Measurements from ENCODE around the gene CLCN3. TPM values are rescaled to one million over a fixed set of nuclear protein-coding genes. Genes with fewer than 3 reads are reported as not detected.
"Not testable (repeated sequence)": the region's sequence is repeated elsewhere in the genome, so short reads cannot be mapped to it uniquely, and the experiment has no call there.

The CLCN3 gene
- total RNA-seq, 2 experiments from 2014 or later: 23.4 to 25.2 TPM

GRCh38 chr4:169678486-169678885, 58.1 kb downstream of the CLCN3 start:
- H3K9me3 Mint-ChIP-seq (ENCODE audit: insufficient read depth); H3K27ac Mint-ChIP-seq; ATAC-seq; POLR2A ChIA-PET; H3K4me3 Mint-ChIP-seq; CTCF ChIA-PET; H3K27me3 Mint-ChIP-seq (ENCODE audit: low read depth); DNase-seq; H3K4me1 Mint-ChIP-seq (ENCODE audit: low read depth): not testable (repeated sequence)
- H3K36me3 Mint-ChIP-seq (ENCODE audit: low read depth): peaks cover 18% of the 10 kb centered on the region

DNA sequence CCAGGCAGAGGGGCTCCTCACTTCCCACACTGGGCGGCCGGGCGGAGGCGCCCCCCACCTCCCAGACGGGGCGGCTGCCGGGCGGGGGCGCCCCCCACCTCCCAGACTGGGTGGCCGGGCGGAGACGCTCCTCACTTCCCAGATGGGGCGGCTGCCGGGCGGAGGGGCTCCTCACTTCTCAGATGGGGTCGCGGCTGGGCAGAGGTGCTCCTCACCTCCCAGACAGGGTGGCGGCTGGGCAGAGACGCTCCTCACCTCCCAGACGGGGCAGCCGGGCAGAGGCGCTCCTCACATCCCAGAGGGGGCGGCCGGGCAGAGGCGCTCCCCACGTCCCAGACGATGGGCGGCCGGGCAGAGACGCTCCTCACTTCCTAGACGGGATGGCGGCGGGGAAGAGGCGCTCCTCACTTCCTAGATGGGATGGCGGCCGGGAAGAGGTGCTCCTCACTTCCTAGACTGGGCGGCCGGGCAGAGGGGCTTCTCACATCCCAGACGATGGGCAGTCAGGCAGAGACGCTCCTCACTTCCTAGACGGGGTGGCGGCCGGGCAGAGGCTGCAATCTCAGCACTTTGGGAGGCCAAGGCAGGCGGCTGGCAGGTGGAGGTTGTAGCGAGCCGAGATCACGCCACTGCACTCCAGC, 58.7 kb downstream of the CLCN3 start:
- CTCF ChIA-PET; H3K4me3 Mint-ChIP-seq; H3K9me3 Mint-ChIP-seq (ENCODE audit: insufficient read depth); DNase-seq; H3K27me3 Mint-ChIP-seq (ENCODE audit: low read depth); H3K27ac Mint-ChIP-seq; H3K4me1 Mint-ChIP-seq (ENCODE audit: low read depth); POLR2A ChIA-PET; ATAC-seq: not testable (repeated sequence)
- peaks cover 20% of the 10 kb centered on the region for H3K36me3 Mint-ChIP-seq (ENCODE audit: low read depth)

GRCh38 chr4:169682372-169683047, 62.1 kb downstream of the CLCN3 start:
- no peak overlapping the region for H3K4me3 Mint-ChIP-seq
- ChIA-PET CTCF (no interaction called here), POLR2A (no interaction called here)
- H3K27me3 Mint-ChIP-seq (ENCODE audit: low read depth): no peaks in the 10 kb centered on the region
- peaks cover 28% of the 10 kb centered on the region for H3K36me3 Mint-ChIP-seq (ENCODE audit: low read depth)
- ATAC-seq (no peak), DNase-seq (no peak)
- no peaks in the 10 kb centered on the region for H3K9me3 Mint-ChIP-seq (ENCODE audit: insufficient read depth)
- H3K27ac Mint-ChIP-seq: no peak overlapping the region
- no peaks in the 10 kb centered on the region for H3K4me1 Mint-ChIP-seq (ENCODE audit: low read depth)

DNA sequence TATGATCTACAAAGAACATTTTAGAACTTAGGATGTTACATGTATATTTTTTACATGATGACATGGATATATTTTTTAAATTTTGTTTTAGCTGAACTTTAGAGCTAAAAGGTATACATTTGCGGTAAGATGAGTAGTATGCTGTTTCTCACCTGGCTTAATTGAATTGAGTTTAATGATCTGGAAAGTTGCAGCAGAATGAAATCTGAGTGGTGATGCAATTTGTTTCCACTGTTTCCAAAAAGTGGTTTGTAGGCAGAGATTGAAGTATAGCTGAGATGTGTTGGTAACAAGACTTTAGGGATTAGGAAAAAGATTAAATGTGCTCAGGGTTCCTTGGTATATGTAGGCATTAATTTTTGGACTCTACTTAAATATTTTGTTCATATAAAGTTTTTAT, 69.3 kb downstream of the CLCN3 start:
- no peak overlapping the region for H3K4me3 Mint-ChIP-seq

DNA sequence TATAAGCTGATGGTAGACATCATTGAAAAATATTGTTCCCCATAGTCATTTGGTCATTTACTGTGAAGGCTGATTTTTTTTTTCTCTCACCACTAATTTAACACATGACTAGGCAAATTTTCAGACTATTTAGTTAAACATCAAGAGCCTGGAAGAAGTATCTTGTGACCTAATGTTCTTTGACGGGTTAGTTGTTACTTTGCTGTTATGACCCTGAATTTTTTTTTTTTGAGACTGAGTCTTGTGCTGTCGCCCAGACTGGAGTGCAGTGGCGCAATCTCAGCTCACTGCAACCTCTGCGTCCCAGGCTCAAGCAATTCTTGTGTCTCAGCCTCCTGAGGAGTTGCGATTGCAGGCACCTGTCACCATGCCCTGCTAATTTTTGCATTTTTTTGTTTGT, 70.4 kb downstream of the CLCN3 start:
- Mint-ChIP-seq H3K9me3 (ENCODE audit: insufficient read depth) (no peaks in the 10 kb centered on the region), H3K27ac (no peak overlapping the region), H3K4me1 (ENCODE audit: low read depth) (peaks cover 6% of the 10 kb centered on the region), H3K27me3 (ENCODE audit: low read depth) (no peaks in the 10 kb centered on the region), H3K36me3 (ENCODE audit: low read depth) (peaks cover 18% of the 10 kb centered on the region), H3K4me3 (no peak overlapping the region)
- ATAC-seq: no peak
- ChIA-PET POLR2A (no interaction called here), CTCF (no interaction called here)
- DNase-seq: no peak

More for the DNA sequence above, 69.3 kb downstream of the CLCN3 start:
- Mint-ChIP-seq H3K9me3 (ENCODE audit: insufficient read depth) (no peaks in the 10 kb centered on the region), H3K36me3 (ENCODE audit: low read depth) (peaks cover 18% of the 10 kb centered on the region), H3K27me3 (ENCODE audit: low read depth) (no peaks in the 10 kb centered on the region), H3K4me1 (ENCODE audit: low read depth) (peaks cover 6% of the 10 kb centered on the region), H3K27ac (no peak overlapping the region)
- DNase-seq: no peak
- CTCF ChIA-PET: interaction anchor here (0.8 kb wide), 1 partner anchor 77 kb away, joined by 3 read pairs; no protein-coding TSS in a partner anchor
- POLR2A ChIA-PET: no interaction called here
- ATAC-seq: no peak

DNA sequence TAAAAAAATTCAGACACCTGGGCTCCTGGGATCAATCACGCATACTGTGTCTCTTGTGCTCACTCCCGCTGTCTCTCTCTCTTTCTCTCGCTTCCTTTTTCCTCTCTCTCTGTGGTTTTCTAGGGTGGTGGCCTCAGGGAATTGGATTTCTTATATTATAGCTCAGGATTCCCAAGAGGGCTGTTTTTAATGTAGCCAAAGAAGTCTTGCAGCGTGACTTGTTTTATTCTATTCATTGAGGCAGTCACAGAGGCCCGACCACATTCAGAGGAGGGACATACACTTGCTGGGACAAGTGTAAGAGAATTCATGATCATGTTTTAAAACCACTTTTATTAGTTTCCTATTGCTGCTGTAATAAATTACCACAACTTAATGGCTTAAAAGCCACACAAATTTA, 78.0 kb downstream of the CLCN3 start:
- Mint-ChIP-seq H3K36me3 (ENCODE audit: low read depth) (peaks cover 24% of the 10 kb centered on the region), H3K27me3 (ENCODE audit: low read depth) (no peaks in the 10 kb centered on the region), H3K4me1 (ENCODE audit: low read depth) (no peaks in the 10 kb centered on the region), H3K9me3 (ENCODE audit: insufficient read depth) (no peaks in the 10 kb centered on the region), H3K27ac (no peak overlapping the region), H3K4me3 (no peak overlapping the region)
- ChIA-PET CTCF (no interaction called here), POLR2A (no interaction called here)
- no peak for DNase-seq
- no peak for ATAC-seq

GRCh38 chr4:169707958-169708643, 87.7 kb downstream of the CLCN3 start:
- ATAC-seq: no peak

GRCh38 chr4:169715826-169716225, 95.4 kb downstream of the CLCN3 start:
- Mint-ChIP-seq H3K4me1 (ENCODE audit: low read depth) (no peaks in the 10 kb centered on the region), H3K27me3 (ENCODE audit: low read depth) (no peaks in the 10 kb centered on the region), H3K36me3 (ENCODE audit: low read depth) (peaks cover 27% of the 10 kb centered on the region), H3K27ac (no peak overlapping the region), H3K4me3 (no peak overlapping the region), H3K9me3 (ENCODE audit: insufficient read depth) (no peaks in the 10 kb centered on the region)
- DNase-seq (no peak), ATAC-seq (no peak)
- POLR2A ChIA-PET: no interaction called here
- CTCF ChIA-PET: no interaction called here

More at GRCh38 chr4:169707958-169708643, 87.7 kb downstream of the CLCN3 start:
- Mint-ChIP-seq H3K36me3 (ENCODE audit: low read depth) (peaks cover 11% of the 10 kb centered on the region), H3K4me3 (no peak overlapping the region), H3K4me1 (ENCODE audit: low read depth) (no peaks in the 10 kb centered on the region), H3K9me3 (ENCODE audit: insufficient read depth) (no peaks in the 10 kb centered on the region), H3K27me3 (ENCODE audit: low read depth) (no peaks in the 10 kb centered on the region), H3K27ac (no peak overlapping the region)
- ChIA-PET CTCF (no interaction called here), POLR2A (no interaction called here)
- DNase-seq: no peak

DNA sequence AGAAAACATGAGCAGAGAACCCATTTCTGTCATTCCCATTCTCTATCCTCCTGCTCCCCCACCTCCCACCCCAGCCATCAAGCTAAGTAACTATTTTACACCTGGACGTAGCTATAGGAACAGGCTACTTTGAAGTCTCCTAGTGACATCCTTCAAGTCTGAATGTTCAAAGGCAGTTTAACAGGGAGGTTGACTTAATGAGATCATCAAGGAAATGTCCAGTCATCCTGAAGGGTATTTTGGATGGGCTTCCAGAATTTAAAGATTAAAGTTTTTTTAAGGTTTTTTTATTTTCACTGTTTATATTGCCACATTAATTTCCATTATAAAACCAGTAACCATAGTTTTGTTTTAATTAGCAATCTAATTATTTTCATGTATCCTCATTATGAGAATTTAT, 96.3 kb downstream of the CLCN3 start:
- no peak for ATAC-seq
- ChIA-PET POLR2A (no interaction called here), CTCF (interaction anchor here (2.1 kb wide), 1 partner anchor 104 kb away, joined by 8 read pairs; the partner anchor contains the start of gene NEK1)
- H3K27ac Mint-ChIP-seq: no peak overlapping the region
- H3K36me3 Mint-ChIP-seq (ENCODE audit: low read depth): peaks cover 31% of the 10 kb centered on the region
- no peaks in the 10 kb centered on the region for H3K27me3 Mint-ChIP-seq (ENCODE audit: low read depth)
- no peak for DNase-seq
- no peaks in the 10 kb centered on the region for H3K4me1 Mint-ChIP-seq (ENCODE audit: low read depth)
- H3K4me3 Mint-ChIP-seq: no peak overlapping the region
- H3K9me3 Mint-ChIP-seq (ENCODE audit: insufficient read depth): no peaks in the 10 kb centered on the region

GRCh38 chr4:169720529-169720928, 100.2 kb downstream of the CLCN3 start:
- Mint-ChIP-seq H3K27me3 (ENCODE audit: low read depth) (no peaks in the 10 kb centered on the region), H3K36me3 (ENCODE audit: low read depth) (peaks cover 28% of the 10 kb centered on the region), H3K4me3 (no peak overlapping the region), H3K9me3 (ENCODE audit: insufficient read depth) (no peaks in the 10 kb centered on the region), H3K27ac (peak overlapping the region; percentile 10), H3K4me1 (ENCODE audit: low read depth) (no peaks in the 10 kb centered on the region)
- ChIA-PET CTCF (interaction anchor here (1.0 kb wide), 1 partner anchor 107 kb away, joined by 4 read pairs; no protein-coding TSS in a partner anchor), POLR2A (no interaction called here)
- DNase-seq (no peak), ATAC-seq (no peak)

DNA sequence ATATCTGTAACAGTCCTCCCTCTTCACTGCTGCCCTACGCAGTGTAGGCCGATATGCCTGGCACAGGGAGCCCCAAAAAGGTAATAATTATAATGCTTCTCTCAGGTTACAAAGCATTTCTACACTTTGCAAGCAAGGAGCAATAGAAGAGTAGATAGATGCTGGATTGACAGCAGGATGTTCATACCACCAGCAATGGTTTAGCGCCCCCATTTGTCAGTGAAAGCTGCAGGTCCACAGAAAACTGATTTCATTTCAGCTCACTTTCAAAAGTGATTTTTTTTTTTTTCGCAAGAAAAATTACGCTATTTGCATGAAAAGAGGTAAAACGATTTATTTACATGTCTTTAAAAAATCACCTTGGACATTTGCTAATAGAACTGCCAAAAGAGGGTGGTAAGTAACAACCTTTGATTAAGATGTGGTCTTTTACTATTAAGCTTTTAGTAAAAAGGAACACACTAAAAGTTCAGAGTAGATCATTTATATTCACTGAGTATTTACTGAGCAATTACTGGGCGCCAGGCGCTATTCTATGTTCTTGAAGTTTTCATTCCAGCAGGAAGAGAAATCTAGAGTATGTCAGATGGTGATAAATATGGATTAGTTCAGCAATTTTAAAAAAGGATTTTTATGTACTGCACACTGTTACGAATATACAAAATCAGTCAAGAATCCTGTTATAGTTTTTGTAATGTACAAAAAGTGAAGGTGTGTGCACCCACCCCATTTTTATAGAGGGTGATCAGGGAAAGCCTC, 103.0 kb downstream of the CLCN3 start:
- DNase-seq (no peak), ATAC-seq (no peak)
- ChIA-PET POLR2A (no interaction called here), CTCF (interaction anchor here (0.9 to 1.2 kb wide), 2 partner anchors 102 to 110 kb away, joined by 4 to 8 read pairs; partner anchors contain the start of gene NEK1)
- Mint-ChIP-seq H3K4me3 (no peak overlapping the region), H3K36me3 (ENCODE audit: low read depth) (peaks cover 17% of the 10 kb centered on the region), H3K4me1 (ENCODE audit: low read depth) (no peaks in the 10 kb centered on the region), H3K27me3 (ENCODE audit: low read depth) (no peaks in the 10 kb centered on the region), H3K9me3 (ENCODE audit: insufficient read depth) (no peaks in the 10 kb centered on the region), H3K27ac (no peak overlapping the region)

- ChIA-PET POLR2A (no interaction called here), CTCF (no interaction called here)
- no peaks in the 10 kb centered on the region for H3K4me1 Mint-ChIP-seq (ENCODE audit: low read depth)
- H3K27me3 Mint-ChIP-seq (ENCODE audit: low read depth): no peaks in the 10 kb centered on the region
- no peak overlapping the region for H3K4me3 Mint-ChIP-seq
- ATAC-seq (no peak), DNase-seq (no peak)
- peaks cover 13% of the 10 kb centered on the region for H3K36me3 Mint-ChIP-seq (ENCODE audit: low read depth)
- H3K27ac Mint-ChIP-seq: no peak overlapping the region
- H3K9me3 Mint-ChIP-seq (ENCODE audit: insufficient read depth): no peaks in the 10 kb centered on the region
Measured at GRCh38 chr4:169724260-169724659, 103.9 kb downstream of the CLCN3 start.
